ENCODE results near the gene VASN. TPM values are rescaled to one million over a fixed set of nuclear protein-coding genes. Genes with fewer than 3 reads are reported as not detected.

VASN gene
- total RNA-seq, 4 donors from 2014 or later = 3.6 to 49.0 (median 19.9) TPM

- Histone ChIP-seq H3K36me3 (no peaks in the 10 kb centered on the region), H3K4me3 (no peak overlapping the region), H3K27ac (peak overlapping the region; percentile 90), H3K27me3 (no peaks in the 10 kb centered on the region), H3K4me1 (peaks cover 4 to 58% of the 10 kb centered on the region in 2 donors), H3K9me3 (no peaks in the 10 kb centered on the region)
- no peak for TF ChIP-seq CTCF (IDR thresholded peaks at IDR 0.05)
- no peak for TF ChIP-seq POLR2A (IDR thresholded peaks at IDR 0.05)
- no peak for DNase-seq
- intact Hi-C loops (cut with DNase I; ENCODE audit: low total_unique reads) = no loop called here
These were observed 47.0 kb upstream of the VASN start for GRCh38 chr16:4324492-4325252.

- H3K36me3 ChIP-seq = no peaks in the 10 kb centered on the region
- no peaks in the 10 kb centered on the region for H3K9me3 ChIP-seq
- TF ChIP-seq CTCF (IDR thresholded peaks at IDR 0.05) = no peak
- no peak for TF ChIP-seq POLR2A (IDR thresholded peaks at IDR 0.05)
- H3K4me3 ChIP-seq = no peak overlapping the region
- H3K27me3 ChIP-seq = no peaks in the 10 kb centered on the region
- H3K27ac ChIP-seq = peak overlapping the region; percentile 90
- no peak for DNase-seq
- intact Hi-C loops (cut with DNase I; ENCODE audit: low total_unique reads) = no loop called here
- peaks cover 4 to 54% of the 10 kb centered on the region in 2 donors for H3K4me1 ChIP-seq
These were observed 46.3 kb upstream of the VASN start for GRCh38 chr16:4325253-4325758.

GRCh38 chr16:4327386-4328045, 44.1 kb upstream of the VASN start:
- TF ChIP-seq POLR2A (IDR thresholded peaks at IDR 0.05) (no peak), CTCF (IDR thresholded peaks at IDR 0.05) (no peak)
- peak overlapping the region; percentile 76 to 87 for H3K27ac ChIP-seq
- no peak for DNase-seq
- no peaks in the 10 kb centered on the region for H3K36me3 ChIP-seq
- no peaks in the 10 kb centered on the region for H3K9me3 ChIP-seq
- no peaks in the 10 kb centered on the region for H3K27me3 ChIP-seq
- intact Hi-C loops (cut with DNase I; ENCODE audit: low total_unique reads) = loop anchor here (2.0 kb wide), 1 partner anchor 39 kb away; no protein-coding TSS in a partner anchor
- H3K4me1 ChIP-seq = peaks cover 4 to 47% of the 10 kb centered on the region in 2 donors
- H3K4me3 ChIP-seq = peak overlapping the region; percentile 41 to 44

GRCh38 chr16:4328046-4328781, 43.4 kb upstream of the VASN start:
- Histone ChIP-seq H3K27me3 (no peaks in the 10 kb centered on the region), H3K36me3 (no peaks in the 10 kb centered on the region), H3K4me1 (peaks cover 4 to 47% of the 10 kb centered on the region in 2 donors), H3K4me3 (peak overlapping the region; percentile 41 to 44), H3K27ac (peak overlapping the region; percentile 76 to 87), H3K9me3 (no peaks in the 10 kb centered on the region)
- peak; percentile 63 to 80 (median 69) for TF ChIP-seq CTCF (IDR thresholded peaks at IDR 0.05)
- no peak for TF ChIP-seq POLR2A (IDR thresholded peaks at IDR 0.05)
- intact Hi-C loops (cut with DNase I; ENCODE audit: low total_unique reads) = loop anchor here (2.0 kb wide), 1 partner anchor 39 kb away; no protein-coding TSS in a partner anchor
- DNase-seq = peak; percentile 83
